A549 treated with CORT108297 at 1 μM for 4 hours (cell line): ENCODE measurements around the gene CCT8. TPM values are rescaled to one million over a fixed set of nuclear protein-coding genes. Genes with fewer than 3 reads are reported as not detected.

ENCODE experiments used
- total RNA-seq: library from RNA; stranded (reverse); fragments of 200-300 nt; extraction: Qiagen RNA extraction; gene quantifications from 5 replicates; pipeline ENCODE4 v1.2.3, GENCODE V29; 2022

Gene CCT8
- 168 to 217 TPM (median 177 TPM) in 5 replicates for total RNA-seq

GRCh38 chr21:29073222-29074006 lies at the start of gene CCT8:
Gene CCT8 (minus strand): TSS chr21:29073648. CDS start chr21:29073590, 58 bp downstream.

GRCh38 chr21:29024474-29025327 lies 48.7 kb downstream of the CCT8 start, which contains the start of gene USP16:
Gene USP16 (plus strand): TSS chr21:29024668. CDS start chr21:29027914, 3,246 bp downstream.

Other genes starting within 250 kb of the CCT8 start
- gene LTN1, start 80.8 kb downstream of the CCT8 start, total RNA-seq = 4.8 to 7.1 TPM (median 6.4 TPM) in 5 replicates
- gene RWDD2B, start 54.3 kb downstream of the CCT8 start, total RNA-seq = 10.5 to 11.7 TPM (median 11.0 TPM) in 5 replicates
- gene USP16, start 49.0 kb downstream of the CCT8 start, total RNA-seq = 20.6 to 30.8 TPM (median 22.0 TPM) in 5 replicates
- gene MAP3K7CL, start 57.0 kb upstream of the CCT8 start, total RNA-seq = 1.5 to 2.2 TPM (median 1.8 TPM) in 5 replicates
- gene BACH1, start 225.3 kb upstream of the CCT8 start, total RNA-seq = 5.1 to 7.3 TPM (median 6.7 TPM) in 5 replicates